ENCODE measurements around the gene SCARB1. TPM values are rescaled to one million over a fixed set of nuclear protein-coding genes. Genes with fewer than 3 reads are reported as not detected.

SCARB1 gene
- total RNA-seq, 1 experiment from 2014 or later = 31.3 TPM

DNA sequence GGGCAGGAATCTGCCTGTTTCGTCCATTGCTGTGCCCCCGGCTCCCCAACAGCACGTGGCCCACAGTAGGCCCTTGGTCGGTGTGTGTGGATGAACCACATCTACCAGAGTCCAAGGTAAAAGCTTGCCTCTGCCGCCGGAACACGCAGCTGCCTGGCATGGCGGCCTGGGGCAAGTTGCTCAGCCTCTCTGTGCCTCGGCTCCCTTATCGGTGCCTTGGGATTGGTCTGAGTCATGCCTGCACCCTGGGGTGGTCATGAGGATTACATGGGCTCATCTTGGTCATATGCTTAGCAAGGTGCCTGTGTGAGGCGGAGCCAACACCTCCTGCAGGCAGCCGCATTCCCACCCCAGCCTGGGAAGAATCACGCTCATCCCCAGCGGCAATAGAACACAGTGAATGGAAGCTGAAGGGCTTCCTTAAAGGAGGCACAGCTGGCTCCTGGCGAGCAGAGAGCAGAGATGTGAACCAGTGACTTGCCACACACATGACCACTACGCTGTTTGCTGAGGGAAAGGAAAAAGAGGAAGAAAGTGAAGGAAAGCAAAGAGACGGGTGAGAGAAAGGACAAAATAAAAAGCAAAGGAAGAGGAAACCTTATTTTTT, 5.5 kb upstream of the SCARB1 start:
- Histone ChIP-seq H3K79me1 (ENCODE audit: insufficient read depth, low read depth, low read length, poor library complexity, severe bottlenecking) (no peaks in the 10 kb centered on the region), H3T11ph (ENCODE audit: low read length) (no peak overlapping the region), H3K79me2 (ENCODE audit: insufficient read depth, low read length) (no peaks in the 10 kb centered on the region), H2BK20ac (ENCODE audit: low read depth, low read length, poor library complexity, severe bottlenecking) (no peak overlapping the region), H2BK12ac (ENCODE audit: insufficient read length, low read depth, low read length) (no peak overlapping the region), H3K23me2 (ENCODE audit: insufficient read length, low read depth, low read length, poor library complexity, severe bottlenecking) (no peaks in the 10 kb centered on the region), H4K91ac (ENCODE audit: insufficient read length, low read depth, low read length) (no peak overlapping the region), H3K23ac (ENCODE audit: insufficient read length, low read depth, low read length) (no peak overlapping the region), H3K4me1 (ENCODE audit: insufficient read depth, low read length) (no peaks in the 10 kb centered on the region; the same call in 1 of the 2 replicates), H3K18ac (ENCODE audit: insufficient read length, low read depth, low read length) (no peak overlapping the region), H2AFZ (ENCODE audit: low read length) (no peak overlapping the region), H3K27ac (ENCODE audit: insufficient read length, low read depth, low read length) (no peak overlapping the region), H3K56ac (ENCODE audit: insufficient read length, low read depth, low read length) (no peak overlapping the region), H4K5ac (ENCODE audit: insufficient read length, low read depth, low read length) (no peak overlapping the region), H3K4me2 (ENCODE audit: insufficient read depth, insufficient read length, low read length) (no peak overlapping the region), H2BK15ac (ENCODE audit: low read depth, low read length) (no peak overlapping the region), H4K20me1 (ENCODE audit: control insufficient read depth, insufficient read depth, insufficient read length) (no peaks in the 10 kb centered on the region), H3K4ac (ENCODE audit: low read depth, low read length) (no peak overlapping the region), H4K8ac (replicated peaks; ENCODE audit: insufficient read length, low read depth, low read length) (no peak overlapping the region), H3K27me3 (ENCODE audit: insufficient read depth, low read length) (no peaks in the 10 kb centered on the region; the same call in 1 of the 2 replicates), H3K14ac (ENCODE audit: insufficient read depth, low read length) (no peak overlapping the region), H2AK5ac (ENCODE audit: insufficient read length, low read length) (no peak overlapping the region), H3K9ac (ENCODE audit: extremely low read depth, insufficient read length, low read length) (no peak overlapping the region), H2BK120ac (ENCODE audit: low read depth, low read length, poor library complexity, severe bottlenecking) (no peak overlapping the region), H3K9me3 (ENCODE audit: control insufficient read depth, low read depth, low read length) (no peaks in the 10 kb centered on the region), H2BK5ac (ENCODE audit: insufficient read length, low read length) (no peak overlapping the region)
- peaks cover 17% of the 10 kb centered on the region for H3K27me3 Mint-ChIP-seq (ENCODE audit: low read depth)
- H3K36me3 Mint-ChIP-seq (ENCODE audit: insufficient read depth in 1 of 3, low read depth in 3 of 3) = no peaks in the 10 kb centered on the region; a peak in 1 of 7 replicates
- H3K27ac Mint-ChIP-seq = peak overlapping the region in 2 of 3 experiments; percentile 36 to 61; a peak in 4 of 7 replicates
- H3K4me1 Mint-ChIP-seq = peaks cover 13 to 17% of the 10 kb centered on the region in 2 experiments
- no peak overlapping the region for H3K4me3 Mint-ChIP-seq
- WGBS (ENCODE audit: extremely low coverage, insufficient read length, low lambda C conversion rate) = no CpG with 5 or more reads among the region's 17 CpGs
- peak; percentile 74 for DNase-seq
- TF ChIP-seq, protein P1, sequence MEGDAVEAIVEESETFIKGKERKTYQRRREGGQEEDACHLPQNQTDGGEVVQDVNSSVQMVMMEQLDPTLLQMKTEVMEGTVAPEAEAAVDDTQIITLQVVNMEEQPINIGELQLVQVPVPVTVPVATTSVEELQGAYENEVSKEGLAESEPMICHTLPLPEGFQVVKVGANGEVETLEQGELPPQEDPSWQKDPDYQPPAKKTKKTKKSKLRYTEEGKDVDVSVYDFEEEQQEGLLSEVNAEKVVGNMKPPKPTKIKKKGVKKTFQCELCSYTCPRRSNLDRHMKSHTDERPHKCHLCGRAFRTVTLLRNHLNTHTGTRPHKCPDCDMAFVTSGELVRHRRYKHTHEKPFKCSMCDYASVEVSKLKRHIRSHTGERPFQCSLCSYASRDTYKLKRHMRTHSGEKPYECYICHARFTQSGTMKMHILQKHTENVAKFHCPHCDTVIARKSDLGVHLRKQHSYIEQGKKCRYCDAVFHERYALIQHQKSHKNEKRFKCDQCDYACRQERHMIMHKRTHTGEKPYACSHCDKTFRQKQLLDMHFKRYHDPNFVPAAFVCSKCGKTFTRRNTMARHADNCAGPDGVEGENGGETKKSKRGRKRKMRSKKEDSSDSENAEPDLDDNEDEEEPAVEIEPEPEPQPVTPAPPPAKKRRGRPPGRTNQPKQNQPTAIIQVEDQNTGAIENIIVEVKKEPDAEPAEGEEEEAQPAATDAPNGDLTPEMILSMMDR (conservative IDR thresholded peaks at IDR 0.05) = no peak
- no peaks in the 10 kb centered on the region for H3K9me3 Mint-ChIP-seq
